K562 (cell line): ENCODE measurements around the gene KLHL20.

Experiments used
- CTCF ChIP-seq, 3 experiments: IDR thresholded peaks in 2 of 3; conservative IDR thresholded peaks in 1 of 3; 2 replicates each; pipeline ENCODE4 v1.5.1; 2011 to 2012; ENCODE audit warnings: low read length in 3 of 3, mild to moderate bottlenecking in 3 of 3, control low read depth in 2 of 3, improper control_type of control experiment in 1 of 3, inconsistent platforms in 1 of 3, low read depth in 1 of 3, mixed read lengths in 1 of 3, moderate library complexity in 1 of 3; ENCODE audit not compliant: insufficient read depth in 2 of 3
- EWSR1 ChIP-seq: fragments of 450-650 bp; IDR thresholded peaks from 2 replicates; pipeline ENCODE4 v1.6.1; 2018; ENCODE audit warnings: borderline replicate concordance, mild to moderate bottlenecking, low read depth, moderate library complexity; ENCODE audit not compliant: partially characterized antibody
- RBM15 ChIP-seq: fragments of 200-400 bp; formaldehyde crosslinking; IDR thresholded peaks from 2 replicates; pipeline ENCODE4 v1.6.1; 2018; ENCODE audit warnings: mild to moderate bottlenecking, low read length, moderate library complexity; ENCODE audit not compliant: insufficient read depth
- ZBTB34 ChIP-seq: fragments of 250-450 bp; sonication (Bioruptor Pico); IDR thresholded peaks from 2 replicates; pipeline ENCODE4 v1.8.0; 2021; ENCODE audit warnings: mild to moderate bottlenecking, moderate library complexity
- ZNF253 ChIP-seq: fragments of 250-450 bp; sonication (Bioruptor Pico); conservative IDR thresholded peaks from 2 replicates; pipeline ENCODE4 v1.6.1; 2021; ENCODE audit warnings: mild to moderate bottlenecking
- ZNF263 ChIP-seq: sonication (generic); formaldehyde crosslinking; IDR thresholded peaks from 2 replicates; pipeline ENCODE4 v1.8.0; 2022; ENCODE audit warnings: mild to moderate bottlenecking, missing genetic modification reagents, borderline replicate concordance

GRCh38 chr1:173784997-173785396 lies 70.2 kb downstream of the KLHL20 start:
- no peak for TF ChIP-seq ZNF253 (CRISPR knock-in tag)
- TF ChIP-seq RBM15: no peak
- no peak for TF ChIP-seq EWSR1
- TF ChIP-seq CTCF (IDR thresholded peaks at IDR 0.05 in 2 of 3, conservative IDR thresholded peaks at IDR 0.05 in 1 of 3; ENCODE audit: insufficient read depth in 2 of 3, low read depth in 1 of 3, low read length in 3 of 3): no peak
- no peak for TF ChIP-seq ZNF263 (CRISPR knock-in tag)
- no peak for TF ChIP-seq ZBTB34 (CRISPR knock-in tag)
